ENCODE measurements around the gene KRT80. TPM values are rescaled to one million over a fixed set of nuclear protein-coding genes. Genes with fewer than 3 reads are reported as not detected.

The KRT80 gene
- 26.5 to 44.3 TPM (median 38.1 TPM) in 5 replicates for total RNA-seq (2022; extraction: Qiagen RNA extraction)

GRCh38 chr12:52191841-52192791 lies at the start of gene KRT80:
Gene KRT80, minus strand, starts transcription at chr12:52192014. Its CDS starts 112 bp downstream, at chr12:52191902.

DNA sequence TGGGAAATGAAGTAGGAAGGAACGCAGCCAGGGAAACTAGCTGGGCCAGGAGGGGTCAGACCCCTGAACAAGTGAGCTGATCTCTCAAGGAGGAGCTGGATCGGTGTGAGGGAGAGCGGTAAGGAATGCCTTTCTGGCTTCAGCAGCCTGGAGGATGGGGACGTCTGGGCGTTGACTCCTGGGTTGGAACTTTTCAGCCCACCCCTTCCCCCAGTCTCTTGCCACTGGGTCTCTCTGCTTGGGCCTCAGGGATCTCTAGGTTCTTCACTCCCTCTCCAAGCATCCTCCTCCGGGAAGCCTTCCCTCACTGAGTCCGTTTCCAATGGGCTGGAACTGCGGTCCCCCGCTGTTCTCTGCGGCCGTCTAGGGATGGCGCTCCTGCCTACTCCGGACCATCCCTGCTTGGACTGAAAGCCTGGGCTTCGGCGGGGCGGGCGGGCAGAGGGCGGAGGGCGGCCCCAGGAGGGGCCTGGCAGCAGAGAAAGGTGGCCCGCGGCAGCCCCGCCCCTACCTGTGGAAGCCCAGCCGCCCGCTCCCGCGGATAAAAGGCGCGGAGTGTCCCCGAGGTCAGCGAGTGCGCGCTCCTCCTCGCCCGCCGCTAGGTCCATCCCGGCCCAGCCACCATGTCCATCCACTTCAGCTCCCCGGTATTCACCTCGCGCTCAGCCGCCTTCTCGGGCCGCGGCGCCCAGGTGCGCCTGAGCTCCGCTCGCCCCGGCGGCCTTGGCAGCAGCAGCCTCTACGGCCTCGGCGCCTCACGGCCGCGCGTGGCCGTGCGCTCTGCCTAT lies 41.1 kb upstream of the KRT80 start, which contains the start of gene KRT7:
KRT7 (plus strand) TSS at position 570 of the 788 bp plus-strand sequence; CDS start at position 624, 54 bp downstream.

Other genes with a start within 250 kb of the KRT80 start
- gene ACVR1B, start 240.3 kb downstream of the KRT80 start, total RNA-seq (2022; extraction: Qiagen RNA extraction), result 14.6 to 19.2 TPM (median 18.2 TPM) in 5 replicates
- gene TAMALIN, start 185.1 kb downstream of the KRT80 start, total RNA-seq (2022; extraction: Qiagen RNA extraction), result 0.67 to 1.4 TPM (median 0.88 TPM) in 5 replicates
- gene NR4A1, start 140.6 kb downstream of the KRT80 start, total RNA-seq (2022; extraction: Qiagen RNA extraction), result 32.8 to 50.4 TPM (median 39.5 TPM) in 5 replicates
- 78.4 to 97.5 TPM (median 90.3 TPM) in 5 replicates for gene ATG101, start 122.0 kb downstream of the KRT80 start, total RNA-seq (2022; extraction: Qiagen RNA extraction)
- gene SMIM41, start 112.3 kb downstream of the KRT80 start, total RNA-seq (2022; extraction: Qiagen RNA extraction), result not detected in 5 replicates
- 4,985 to 6,528 TPM (median 5,990 TPM) in 5 replicates for gene KRT7, start 41.2 kb upstream of the KRT80 start, total RNA-seq (2022; extraction: Qiagen RNA extraction)
- 26.6 to 30.4 TPM (median 27.1 TPM) in 5 replicates for gene KRT86, start 82.6 kb upstream of the KRT80 start, total RNA-seq (2022; extraction: Qiagen RNA extraction)
- 3,069 to 3,830 TPM (median 3,573 TPM) in 5 replicates for gene KRT81, start 99.5 kb upstream of the KRT80 start, total RNA-seq (2022; extraction: Qiagen RNA extraction)
- gene KRT83, start 129.4 kb upstream of the KRT80 start, total RNA-seq (2022; extraction: Qiagen RNA extraction), result 2.4 to 3.0 TPM (median 2.8 TPM) in 5 replicates
- not detected in 5 replicates for gene KRT85, start 175.5 kb upstream of the KRT80 start, total RNA-seq (2022; extraction: Qiagen RNA extraction)
- not detected in 5 replicates for gene KRT84, start 193.6 kb upstream of the KRT80 start, total RNA-seq (2022; extraction: Qiagen RNA extraction)
- not detected in 5 replicates for gene KRT82, start 214.3 kb upstream of the KRT80 start, total RNA-seq (2022; extraction: Qiagen RNA extraction)
- 0.08 to 0.20 TPM (median 0.14 TPM) in 5 replicates for gene KRT75, start 242.4 kb upstream of the KRT80 start, total RNA-seq (2022; extraction: Qiagen RNA extraction)